Effector CD8-positive, alpha-beta T cell (primary cell): ENCODE data around the gene RCCD1.
"Not testable (repeated sequence)": the region's sequence is repeated elsewhere in the genome, so short reads cannot be mapped to it uniquely, and the experiment has no call there.

ENCODE experiments used
- DNase-seq: peaks from one replicate; lab custom pipeline; 2025; lab: John Stamatoyannopoulos, UW

RCCD1 gene

DNA sequence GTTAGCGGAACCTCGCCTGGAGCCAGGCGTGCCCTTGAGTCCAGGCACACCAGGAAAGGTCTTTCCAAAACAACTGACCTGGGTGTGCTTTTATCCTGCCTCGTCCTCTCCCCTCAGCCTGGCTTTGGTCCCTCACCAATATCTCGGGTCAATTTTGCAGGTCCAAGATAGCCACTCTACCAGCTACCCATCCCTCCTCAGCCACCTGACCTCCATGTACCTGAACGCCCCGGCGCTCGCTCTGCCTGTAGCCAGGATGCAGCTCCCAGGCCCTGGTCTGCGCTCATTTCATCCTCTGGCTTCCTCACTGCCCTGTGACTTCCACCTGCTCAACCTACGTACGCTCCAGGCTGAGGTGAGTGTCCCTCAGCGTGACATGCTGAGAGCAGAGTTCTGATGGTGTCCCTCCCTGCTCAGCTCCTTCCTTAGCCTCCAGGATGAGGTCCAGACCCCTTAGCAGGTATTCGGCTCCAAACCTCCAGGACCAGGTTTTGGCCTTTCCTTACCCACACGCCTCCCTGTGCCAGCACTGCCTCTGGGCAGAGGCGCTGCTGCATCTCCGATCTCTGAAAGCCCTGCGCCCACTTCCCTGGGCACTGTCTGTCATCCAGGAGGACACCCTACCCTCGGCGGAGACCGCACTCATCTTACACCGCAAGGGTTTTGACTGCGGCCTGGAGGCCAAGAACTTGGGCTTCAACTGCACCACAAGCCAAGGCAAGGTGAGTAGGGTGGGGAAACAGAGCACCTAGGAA is 36.5 kb upstream of the RCCD1 start:
- DNase-seq, result no peak

DNA sequence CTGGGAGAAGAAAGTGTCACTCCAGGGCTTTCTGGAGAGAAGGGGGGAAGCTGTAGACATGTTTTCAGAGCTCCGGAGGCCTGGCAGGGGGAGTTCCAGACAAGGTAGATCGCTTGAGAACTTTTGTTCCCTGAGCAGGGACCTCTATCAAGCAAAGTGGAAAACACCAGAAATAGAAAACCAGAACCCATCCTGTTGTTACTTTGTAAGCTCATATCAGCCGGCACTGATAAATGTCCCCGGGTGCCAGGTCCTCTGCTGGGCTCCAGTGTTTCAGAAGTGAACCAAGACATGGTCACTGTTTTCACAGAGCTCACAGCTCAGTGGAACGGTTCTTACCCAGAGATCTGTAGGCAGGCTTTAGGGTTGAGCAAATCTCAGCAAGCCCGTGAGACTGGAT is 35.8 kb upstream of the RCCD1 start:
- no peak for DNase-seq

DNA sequence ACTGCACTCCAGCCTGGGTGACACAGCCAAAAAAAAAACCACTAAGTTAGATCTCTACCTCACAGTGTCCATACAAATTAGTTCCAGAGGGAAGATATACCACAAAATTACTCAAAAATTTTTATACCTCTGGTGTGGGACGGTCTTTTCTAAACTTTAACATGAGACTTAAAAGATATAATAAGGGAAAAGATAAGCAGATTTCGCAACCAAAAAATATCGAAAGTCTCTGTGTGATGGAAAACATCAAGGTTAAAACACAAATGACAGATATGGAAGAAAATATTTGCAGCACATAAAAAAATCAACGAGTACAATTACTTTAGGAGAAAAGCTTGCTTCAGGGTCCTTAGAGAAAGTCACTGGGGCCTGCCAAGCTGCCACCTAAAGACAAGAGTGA is 32.8 kb upstream of the RCCD1 start:
- DNase-seq, result no peak

DNA sequence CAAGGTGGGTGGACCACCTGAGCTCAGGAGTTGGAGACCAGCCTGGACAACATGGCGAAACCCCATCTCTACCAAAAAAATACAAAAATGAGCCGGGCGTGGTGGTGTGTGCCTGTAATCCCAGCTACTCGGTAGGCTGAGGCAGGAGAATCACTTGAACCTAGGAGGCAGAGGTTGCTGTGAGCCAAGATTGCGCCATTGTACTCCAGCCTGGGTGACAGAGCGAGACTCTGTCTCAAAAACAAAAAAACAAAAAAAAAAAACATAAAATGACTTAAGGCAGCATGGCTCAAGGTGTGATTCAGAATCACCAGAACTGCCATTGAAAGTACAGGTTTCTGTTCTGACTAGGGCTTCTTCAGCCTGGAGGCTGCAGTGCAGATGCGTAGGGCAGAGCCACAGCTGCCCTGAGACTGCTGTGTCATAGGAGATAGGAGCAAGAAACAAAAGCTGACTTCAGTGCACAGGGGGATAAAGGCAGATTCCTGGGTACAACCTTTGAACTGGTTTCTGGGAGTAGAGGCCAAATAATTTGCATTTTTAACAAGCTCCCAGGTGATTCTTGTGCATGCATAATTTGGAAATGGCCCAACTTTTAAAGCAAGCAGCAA is 31.9 kb upstream of the RCCD1 start:
- not testable (repeated sequence) for DNase-seq

GRCh38 chr15:90924375-90924774 is 30.3 kb upstream of the RCCD1 start:
- no peak for DNase-seq

GRCh38 chr15:90926766-90927165 is 27.9 kb upstream of the RCCD1 start:
- DNase-seq, result not testable (repeated sequence)

GRCh38 chr15:90928106-90928505 is 26.6 kb upstream of the RCCD1 start:
- DNase-seq, result not testable (repeated sequence)

- DNase-seq, result no peak
These were observed 25.3 kb upstream of the RCCD1 start for GRCh38 chr15:90929246-90930019.

DNA sequence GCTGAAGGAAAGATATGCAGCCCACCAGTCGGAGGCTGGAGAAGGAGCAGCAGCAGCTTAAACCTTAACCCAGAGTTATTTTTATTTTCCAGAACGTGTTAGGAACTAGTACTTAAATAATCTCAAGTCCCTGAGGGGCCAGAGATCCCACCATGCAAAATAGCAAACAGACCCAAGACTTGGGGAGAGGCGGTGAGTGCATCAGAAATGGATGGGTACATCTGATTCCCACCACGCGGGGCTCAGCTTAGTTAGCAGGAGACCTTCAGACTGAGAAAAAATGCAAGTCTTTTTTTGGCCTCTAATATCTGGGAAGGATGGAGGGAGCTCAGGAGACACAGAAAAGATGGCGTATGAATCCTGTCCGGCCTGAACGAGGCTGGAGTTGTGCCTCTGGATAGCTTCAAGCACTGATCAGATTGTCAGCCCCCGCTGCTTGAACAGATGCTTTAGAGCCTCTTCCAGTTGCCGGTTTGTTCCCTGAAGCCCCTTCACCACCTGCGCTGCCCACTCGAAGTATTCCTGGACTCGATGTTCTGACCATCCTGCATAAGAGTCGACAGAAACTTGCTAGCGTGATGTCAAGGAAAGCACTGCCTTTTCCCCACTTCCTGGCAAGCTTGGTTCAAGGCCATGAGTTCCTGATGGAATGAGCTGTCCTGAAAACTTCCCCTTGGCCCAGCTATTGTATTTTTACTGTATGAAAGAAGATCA is 23.7 kb upstream of the RCCD1 start:
- no peak for DNase-seq

GRCh38 chr15:90931575-90931827 is 23.2 kb upstream of the RCCD1 start:
- no peak for DNase-seq

DNA sequence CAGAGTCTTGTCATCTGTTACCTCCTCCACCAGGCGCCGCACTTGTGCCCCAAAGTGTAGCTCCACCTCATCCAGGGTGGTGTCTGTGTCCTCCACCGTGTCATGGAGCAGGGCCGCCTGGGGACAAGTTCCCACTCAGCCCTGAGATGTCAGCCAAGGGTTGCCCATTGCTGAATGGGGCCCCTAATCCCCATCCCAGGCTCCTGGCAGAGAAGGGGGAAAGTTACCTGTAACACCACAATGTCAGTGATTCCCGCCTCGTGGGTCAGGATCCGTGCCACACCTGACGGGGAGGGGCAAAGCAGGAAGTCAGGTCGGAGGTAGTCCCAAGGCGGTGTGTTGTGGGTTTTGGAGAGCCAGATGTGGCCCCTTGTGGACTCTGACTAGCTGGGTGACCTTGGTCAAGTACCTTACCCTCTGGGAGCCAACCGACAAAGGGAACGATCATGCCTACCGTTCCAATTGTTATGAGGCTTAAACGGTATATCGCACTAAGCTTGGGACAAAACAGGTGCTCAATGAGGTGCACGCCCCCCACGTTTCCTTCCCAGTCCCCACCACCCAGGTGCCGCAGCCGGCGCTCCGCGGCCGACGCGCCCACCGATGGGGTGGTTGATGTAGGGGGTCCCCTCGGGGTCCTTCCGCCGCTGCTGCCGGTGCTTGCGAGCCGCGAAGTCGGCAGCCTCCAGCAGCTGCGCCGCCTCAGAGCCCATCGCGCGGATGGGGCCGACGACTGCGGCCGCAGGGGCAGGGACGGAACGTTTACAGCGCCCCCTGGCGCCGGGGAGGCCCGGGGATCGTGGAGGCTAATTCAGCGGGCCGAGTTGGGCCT is 22.6 kb upstream of the RCCD1 start, which contains the start of gene HDDC3:
Gene HDDC3, minus strand, starts transcription at position 722 of the 832 bp plus-strand sequence. Its CDS starts 9 bp downstream, at position 713.
- peak; percentile 74 for DNase-seq

DNA sequence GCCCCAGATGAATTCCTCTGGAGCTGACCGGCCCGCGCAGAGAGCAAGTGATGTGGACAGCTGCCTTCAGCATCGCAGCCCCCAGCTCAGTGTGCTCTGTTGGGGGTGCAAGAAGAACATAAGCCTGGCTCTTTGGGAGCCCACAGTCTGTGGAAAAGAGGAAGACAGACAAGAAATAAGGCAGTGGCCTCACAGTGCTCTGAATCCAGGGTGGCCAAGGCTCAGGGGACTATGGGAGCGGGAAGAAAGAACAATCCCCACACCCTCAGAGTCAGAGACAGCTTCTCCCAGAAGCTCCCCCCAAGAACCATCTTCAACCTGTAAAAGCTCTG is 22.1 kb upstream of the RCCD1 start:
- DNase-seq, result no peak

- no peak for DNase-seq
These were observed 21.4 kb upstream of the RCCD1 start for GRCh38 chr15:90933301-90933700.

- DNase-seq, result peak; percentile 70
These were observed 20.3 kb upstream of the RCCD1 start for GRCh38 chr15:90934256-90934948.

GRCh38 chr15:90934949-90935751 is 19.5 kb upstream of the RCCD1 start, which contains the start of gene UNC45A:
Gene UNC45A, plus strand, starts transcription at chr15:90935285. Its CDS starts 40 bp downstream, at chr15:90935325.
- DNase-seq, result peak; percentile 92

- no peak for DNase-seq
These were observed 17.9 kb upstream of the RCCD1 start for GRCh38 chr15:90936823-90937222.

GRCh38 chr15:90938261-90938660 is 16.4 kb upstream of the RCCD1 start:
- DNase-seq, result no peak

DNA sequence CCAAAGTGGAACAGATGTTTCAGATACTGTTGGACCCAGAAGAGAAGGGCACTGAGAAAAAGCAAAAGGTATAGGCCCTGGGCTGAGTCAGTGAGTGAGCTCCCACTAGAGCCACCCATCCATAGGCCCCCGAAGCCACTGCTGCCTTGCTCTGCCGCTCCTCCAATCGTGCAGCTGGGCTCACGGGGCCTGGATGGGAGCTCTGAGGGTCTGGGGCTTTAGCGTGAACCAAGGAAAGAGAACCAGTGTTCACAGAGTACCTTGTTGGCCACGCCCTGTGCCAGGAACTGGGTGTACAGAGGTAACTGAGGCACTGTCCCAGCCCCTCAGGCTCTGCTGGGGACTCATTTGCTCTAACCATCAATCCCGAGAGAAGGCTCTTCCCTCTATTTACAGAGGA is 14.9 kb upstream of the RCCD1 start:
- no peak for DNase-seq

DNA sequence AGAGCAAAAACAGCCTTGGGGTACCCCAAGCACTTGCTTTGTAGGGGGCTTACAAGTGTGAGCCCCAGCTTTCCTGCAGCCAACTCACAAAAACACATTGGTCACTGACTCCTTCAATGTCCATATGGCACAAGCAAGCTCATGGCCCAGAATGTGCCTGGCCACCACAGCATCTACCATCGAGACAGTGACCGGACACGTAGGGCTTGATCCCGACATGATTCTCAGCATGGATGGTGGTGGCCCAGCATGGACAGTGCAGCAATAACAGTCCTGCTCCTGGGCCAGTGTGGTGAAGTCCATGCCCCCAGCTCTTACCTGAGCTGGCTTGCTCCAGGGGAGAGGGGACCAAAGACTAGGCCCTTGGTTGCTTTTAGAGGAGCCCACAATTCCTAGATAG is 13.6 kb upstream of the RCCD1 start:
- DNase-seq, result no peak
